ENCODE measurements around the gene LRCH1. TPM values are rescaled to one million over a fixed set of nuclear protein-coding genes. Genes with fewer than 3 reads are reported as not detected.

Gene LRCH1
- total and polyA plus RNA-seq, 2 experiments from 2014 or later: 3.9 to 9.2 TPM

DNA sequence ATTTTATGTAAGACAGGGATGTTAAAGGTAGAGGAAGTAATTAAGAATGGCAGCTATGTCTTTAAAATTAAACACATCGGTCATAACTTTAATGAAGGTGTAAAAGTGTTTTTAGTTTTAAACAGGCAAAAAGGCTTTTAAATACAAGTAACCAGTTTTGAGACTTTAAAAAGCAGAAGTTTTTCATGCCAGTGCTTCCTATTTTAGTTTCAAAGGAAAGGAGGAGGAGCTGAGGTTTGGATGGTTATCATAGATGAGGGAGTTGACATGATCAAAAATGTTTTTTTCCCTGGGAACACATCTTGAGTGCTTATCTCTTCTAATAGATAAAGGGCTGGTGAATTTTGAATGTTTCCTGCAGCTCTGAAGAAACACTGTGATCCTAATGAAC is 42.9 kb downstream of the LRCH1 start:
- TF ChIP-seq JUNB (IDR thresholded peaks at IDR 0.05; ENCODE audit: unreplicated experiment) (no peak), STAT1 (IDR thresholded peaks at IDR 0.05; ENCODE audit: unreplicated experiment) (no peak), EZH2 (IDR thresholded peaks at IDR 0.05; ENCODE audit: low read depth, unreplicated experiment) (no peak), NANOG (IDR thresholded peaks at IDR 0.05; ENCODE audit: borderline replicate concordance) (no peak), POLR2AphosphoS5 (IDR thresholded peaks at IDR 0.05; ENCODE audit: low read depth) (no peak), EZH2phosphoT487 (IDR thresholded peaks at IDR 0.05; ENCODE audit: unreplicated experiment) (no peak), ZNF114 (CRISPR knock-in tag; IDR thresholded peaks at IDR 0.05) (no peak)
- TF ChIP-seq, protein P1, sequence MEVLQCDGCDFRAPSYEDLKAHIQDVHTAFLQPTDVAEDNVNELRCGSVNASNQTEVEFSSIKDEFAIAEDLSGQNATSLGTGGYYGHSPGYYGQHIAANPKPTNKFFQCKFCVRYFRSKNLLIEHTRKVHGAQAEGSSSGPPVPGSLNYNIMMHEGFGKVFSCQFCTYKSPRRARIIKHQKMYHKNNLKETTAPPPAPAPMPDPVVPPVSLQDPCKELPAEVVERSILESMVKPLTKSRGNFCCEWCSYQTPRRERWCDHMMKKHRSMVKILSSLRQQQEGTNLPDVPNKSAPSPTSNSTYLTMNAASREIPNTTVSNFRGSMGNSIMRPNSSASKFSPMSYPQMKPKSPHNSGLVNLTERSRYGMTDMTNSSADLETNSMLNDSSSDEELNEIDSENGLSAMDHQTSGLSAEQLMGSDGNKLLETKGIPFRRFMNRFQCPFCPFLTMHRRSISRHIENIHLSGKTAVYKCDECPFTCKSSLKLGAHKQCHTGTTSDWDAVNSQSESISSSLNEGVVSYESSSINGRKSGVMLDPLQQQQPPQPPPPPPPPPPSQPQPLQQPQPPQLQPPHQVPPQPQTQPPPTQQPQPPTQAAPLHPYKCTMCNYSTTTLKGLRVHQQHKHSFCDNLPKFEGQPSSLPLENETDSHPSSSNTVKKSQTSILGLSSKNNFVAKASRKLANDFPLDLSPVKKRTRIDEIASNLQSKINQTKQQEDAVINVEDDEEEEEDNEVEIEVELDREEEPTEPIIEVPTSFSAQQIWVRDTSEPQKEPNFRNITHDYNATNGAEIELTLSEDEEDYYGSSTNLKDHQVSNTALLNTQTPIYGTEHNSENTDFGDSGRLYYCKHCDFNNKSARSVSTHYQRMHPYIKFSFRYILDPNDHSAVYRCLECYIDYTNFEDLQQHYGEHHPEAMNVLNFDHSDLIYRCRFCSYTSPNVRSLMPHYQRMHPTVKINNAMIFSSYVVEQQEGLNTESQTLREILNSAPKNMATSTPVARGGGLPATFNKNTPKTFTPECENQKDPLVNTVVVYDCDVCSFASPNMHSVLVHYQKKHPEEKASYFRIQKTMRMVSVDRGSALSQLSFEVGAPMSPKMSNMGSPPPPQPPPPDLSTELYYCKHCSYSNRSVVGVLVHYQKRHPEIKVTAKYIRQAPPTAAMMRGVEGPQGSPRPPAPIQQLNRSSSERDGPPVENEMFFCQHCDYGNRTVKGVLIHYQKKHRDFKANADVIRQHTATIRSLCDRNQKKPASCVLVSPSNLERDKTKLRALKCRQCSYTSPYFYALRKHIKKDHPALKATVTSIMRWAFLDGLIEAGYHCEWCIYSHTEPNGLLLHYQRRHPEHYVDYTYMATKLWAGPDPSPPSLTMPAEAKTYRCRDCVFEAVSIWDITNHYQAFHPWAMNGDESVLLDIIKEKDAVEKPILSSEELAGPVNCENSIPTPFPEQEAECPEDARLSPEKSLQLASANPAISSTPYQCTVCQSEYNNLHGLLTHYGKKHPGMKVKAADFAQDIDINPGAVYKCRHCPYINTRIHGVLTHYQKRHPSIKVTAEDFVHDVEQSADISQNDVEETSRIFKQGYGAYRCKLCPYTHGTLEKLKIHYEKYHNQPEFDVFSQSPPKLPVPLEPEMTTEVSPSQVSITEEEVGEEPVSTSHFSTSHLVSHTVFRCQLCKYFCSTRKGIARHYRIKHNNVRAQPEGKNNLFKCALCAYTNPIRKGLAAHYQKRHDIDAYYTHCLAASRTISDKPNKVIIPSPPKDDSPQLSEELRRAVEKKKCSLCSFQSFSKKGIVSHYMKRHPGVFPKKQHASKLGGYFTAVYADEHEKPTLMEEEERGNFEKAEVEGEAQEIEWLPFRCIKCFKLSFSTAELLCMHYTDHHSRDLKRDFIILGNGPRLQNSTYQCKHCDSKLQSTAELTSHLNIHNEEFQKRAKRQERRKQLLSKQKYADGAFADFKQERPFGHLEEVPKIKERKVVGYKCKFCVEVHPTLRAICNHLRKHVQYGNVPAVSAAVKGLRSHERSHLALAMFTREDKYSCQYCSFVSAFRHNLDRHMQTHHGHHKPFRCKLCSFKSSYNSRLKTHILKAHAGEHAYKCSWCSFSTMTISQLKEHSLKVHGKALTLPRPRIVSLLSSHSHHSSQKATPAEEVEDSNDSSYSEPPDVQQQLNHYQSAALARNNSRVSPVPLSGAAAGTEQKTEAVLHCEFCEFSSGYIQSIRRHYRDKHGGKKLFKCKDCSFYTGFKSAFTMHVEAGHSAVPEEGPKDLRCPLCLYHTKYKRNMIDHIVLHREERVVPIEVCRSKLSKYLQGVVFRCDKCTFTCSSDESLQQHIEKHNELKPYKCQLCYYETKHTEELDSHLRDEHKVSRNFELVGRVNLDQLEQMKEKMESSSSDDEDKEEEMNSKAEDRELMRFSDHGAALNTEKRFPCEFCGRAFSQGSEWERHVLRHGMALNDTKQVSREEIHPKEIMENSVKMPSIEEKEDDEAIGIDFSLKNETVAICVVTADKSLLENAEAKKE (CRISPR knock-in tag; IDR thresholded peaks at IDR 0.05): no peak
- TF ChIP-seq, protein P2, sequence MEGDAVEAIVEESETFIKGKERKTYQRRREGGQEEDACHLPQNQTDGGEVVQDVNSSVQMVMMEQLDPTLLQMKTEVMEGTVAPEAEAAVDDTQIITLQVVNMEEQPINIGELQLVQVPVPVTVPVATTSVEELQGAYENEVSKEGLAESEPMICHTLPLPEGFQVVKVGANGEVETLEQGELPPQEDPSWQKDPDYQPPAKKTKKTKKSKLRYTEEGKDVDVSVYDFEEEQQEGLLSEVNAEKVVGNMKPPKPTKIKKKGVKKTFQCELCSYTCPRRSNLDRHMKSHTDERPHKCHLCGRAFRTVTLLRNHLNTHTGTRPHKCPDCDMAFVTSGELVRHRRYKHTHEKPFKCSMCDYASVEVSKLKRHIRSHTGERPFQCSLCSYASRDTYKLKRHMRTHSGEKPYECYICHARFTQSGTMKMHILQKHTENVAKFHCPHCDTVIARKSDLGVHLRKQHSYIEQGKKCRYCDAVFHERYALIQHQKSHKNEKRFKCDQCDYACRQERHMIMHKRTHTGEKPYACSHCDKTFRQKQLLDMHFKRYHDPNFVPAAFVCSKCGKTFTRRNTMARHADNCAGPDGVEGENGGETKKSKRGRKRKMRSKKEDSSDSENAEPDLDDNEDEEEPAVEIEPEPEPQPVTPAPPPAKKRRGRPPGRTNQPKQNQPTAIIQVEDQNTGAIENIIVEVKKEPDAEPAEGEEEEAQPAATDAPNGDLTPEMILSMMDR (conservative IDR thresholded peaks at IDR 0.05; ENCODE audit: low read depth in 2 of 2): no peak
- peaks cover 42% of the 10 kb centered on the region for H3K79me2 ChIP-seq (replicated peaks; ENCODE audit: insufficient read depth)
- no peaks in the 10 kb centered on the region for H3K36me3 ChIP-seq (ENCODE audit: insufficient read depth)
- Mint-ChIP-seq H3K4me3 (no peak overlapping the region), H3K9me3 (no peaks in the 10 kb centered on the region), H3K27me3 (ENCODE audit: insufficient read depth, low read depth, poor library complexity) (no peaks in the 10 kb centered on the region), H3K36me3 (ENCODE audit: low read depth) (peaks cover 4% of the 10 kb centered on the region; the same call in 1 of the 3 replicates), H3K4me1 (peaks cover 23% of the 10 kb centered on the region), H3K27ac (no peak overlapping the region)
- H3F3A ChIP-seq (replicated peaks; ENCODE audit: low read depth): no peaks in the 10 kb centered on the region
- H4K20me1 ChIP-seq (replicated peaks; ENCODE audit: insufficient read depth): no peaks in the 10 kb centered on the region
- no peaks in the 10 kb centered on the region for H3K27me3 ChIP-seq (ENCODE audit: insufficient read depth)
- no peak overlapping the region for H3K27ac ChIP-seq (ENCODE audit: low read depth)
- no peak overlapping the region for H3K4me3 ChIP-seq
- no peaks in the 10 kb centered on the region for H3K9me2 ChIP-seq (ENCODE audit: insufficient read depth)
- H2AFZ ChIP-seq: no peak overlapping the region
- H3K4me1 ChIP-seq (ENCODE audit: insufficient read depth): peaks cover 9% of the 10 kb centered on the region
- H3K4me2 ChIP-seq: no peak overlapping the region
- ATAC-seq (no peak), DNase-seq (ENCODE audit: low spot score) (no peak)
